K562 (cell line): ENCODE measurements around the gene ATP1A2.

Source experiments
- CEBPB ChIP-seq: fragments of 450-650 bp; IDR thresholded peaks from 2 replicates; pipeline ENCODE4 v1.6.1; 2016; ENCODE audit warnings: missing genetic modification characterization, missing compliant biosample characterization
- EP300 ChIP-seq: IDR thresholded peaks from 2 replicates; pipeline ENCODE4 v1.6.1; 2012; ENCODE audit warnings: low read length, improper control_type of control experiment
- FOSL1 ChIP-seq: fragments of 200-800 bp; sonication (Bioruptor generic); conservative IDR thresholded peaks from 2 replicates; pipeline ENCODE4 v1.6.1; 2016; ENCODE audit warnings: missing genetic modification characterization, missing compliant biosample characterization
- FOXK2 ChIP-seq, 2 experiments: fragments of 450-650 bp; IDR thresholded peaks in 1 of 2; conservative IDR thresholded peaks in 1 of 2; 2 replicates each; pipeline ENCODE4 v1.6.1; 2016; ENCODE audit warnings: low read depth in 2 of 2, mild to moderate bottlenecking in 1 of 2
- HCFC1 ChIP-seq: IDR thresholded peaks from 2 replicates; pipeline ENCODE4 v1.6.1; 2012; ENCODE audit warnings: low read depth, low read length, improper control_type of control experiment
- JUND ChIP-seq, 2 experiments: IDR thresholded peaks; 2 replicates in 1 of 2; 3 replicates in 1 of 2; pipeline ENCODE4 v1.6.1; 2011; ENCODE audit warnings: borderline replicate concordance in 2 of 2, low read depth in 2 of 2, low read length in 2 of 2, improper control_type of control experiment in 1 of 2, missing biosample characterization in 1 of 2, missing genetic modification characterization in 1 of 2, missing genetic modification reagents in 1 of 2
- MYBL2 ChIP-seq, 2 experiments: fragments of 450-650 bp in 1 of 2; sonication (generic) in 1 of 2; formaldehyde crosslinking in 1 of 2; IDR thresholded peaks; 2 replicates each; pipeline versions ENCODE4 v1.6.1 to v1.8.1; 2017 to 2022; ENCODE audit warnings: borderline replicate concordance in 1 of 2, inconsistent platforms in 1 of 2, low read depth in 1 of 2, mild to moderate bottlenecking in 1 of 2, missing genetic modification reagents in 1 of 2, moderate library complexity in 1 of 2
- SIRT6 ChIP-seq: IDR thresholded peaks from one replicate; pipeline ENCODE4 v1.6.1; 2012; ENCODE audit warnings: low read depth, mild to moderate bottlenecking, control low read depth, inconsistent platforms, low read length, moderate library complexity
- SP1 ChIP-seq: sonication (generic); formaldehyde crosslinking; IDR thresholded peaks from 2 replicates; pipeline ENCODE4 v1.8.1; 2022; ENCODE audit warnings: mild to moderate bottlenecking, missing genetic modification reagents
- TCF7L2 ChIP-seq: fragments of 150-350 bp; IDR thresholded peaks from 2 replicates; pipeline ENCODE4 v1.6.1; 2016; ENCODE audit warnings: low read depth, mild to moderate bottlenecking, low read length, moderate library complexity

- TF ChIP-seq MYBL2 (IDR thresholded peaks at IDR 0.05; ENCODE audit: low read depth): no peak
- TF ChIP-seq MYBL2 (CRISPR knock-in tag; IDR thresholded peaks at IDR 0.05; ENCODE audit: borderline replicate concordance): no peak
- no peak for TF ChIP-seq HCFC1
- no peak for TF ChIP-seq FOXK2 (conservative IDR thresholded peaks at IDR 0.05 in 1 of 2, IDR thresholded peaks at IDR 0.05 in 1 of 2; ENCODE audit: low read depth in 2 of 2)
- TF ChIP-seq SIRT6: no peak
- TF ChIP-seq EP300: no peak
- TF ChIP-seq TCF7L2: no peak
- TF ChIP-seq JUND (IDR thresholded peaks at IDR 0.05; ENCODE audit: borderline replicate concordance, low read depth, low read length): no peak
- TF ChIP-seq JUND (tag; IDR thresholded peaks at IDR 0.05; ENCODE audit: borderline replicate concordance, low read depth, low read length): no peak
- no peak for TF ChIP-seq CEBPB
- no peak for TF ChIP-seq SP1 (CRISPR knock-in tag)
- TF ChIP-seq FOSL1 (tag): no peak
Measured at GRCh38 chr1:160112357-160112756, 3.2 kb upstream of the ATP1A2 start.
